Keratinocyte (primary cell): Measurements from ENCODE around the gene PDCD4. TPM values are rescaled to one million over a fixed set of nuclear protein-coding genes. Genes with fewer than 3 reads are reported as not detected.

Experiments
- DNase-seq: peaks from one replicate; pipeline ENCODE4 v3.0.0-alpha.2; 2011; ENCODE audit warnings: low read depth, missing footprints, low spot score
- FAIRE-seq: peaks from 2 replicates; lab custom pipeline; 2011; peaks lifted over from hg19 to GRCh38; lab: Jason Lieb, UNC
- H2AFZ ChIP-seq: 2 replicates; pipeline ENCODE4 v1.6.0; 2012; ENCODE audit warnings: low read length, control low read depth, inconsistent platforms; ENCODE audit not compliant: control insufficient read depth
- H3K27ac ChIP-seq: 2 replicates; pipeline ENCODE4 v1.5.1; 2011; ENCODE audit warnings: low read length; ENCODE audit not compliant: control insufficient read depth, insufficient read depth
- H3K27me3 ChIP-seq: 3 replicates; pipeline ENCODE4 v1.6.0; 2011; ENCODE audit warnings: low read length; ENCODE audit not compliant: control insufficient read depth, insufficient read depth; ENCODE audit errors: extremely low read depth
- H3K36me3 ChIP-seq, 2 experiments: 2 replicates in 1 of 2; 3 replicates in 1 of 2; pipeline ENCODE4 v1.5.1; 2011; ENCODE audit warnings: low read length in 2 of 2, mild to moderate bottlenecking in 1 of 2; ENCODE audit not compliant: control insufficient read depth in 2 of 2, insufficient read depth in 2 of 2; ENCODE audit errors: extremely low read depth in 1 of 2
- H3K4me1 ChIP-seq: 3 replicates; pipeline ENCODE4 v1.5.1; 2011; ENCODE audit warnings: low read length; ENCODE audit not compliant: control insufficient read depth, insufficient read depth; ENCODE audit errors: extremely low read depth
- H3K4me2 ChIP-seq: 3 replicates; pipeline ENCODE4 v1.6.0; 2011; ENCODE audit warnings: low read depth, low read length; ENCODE audit not compliant: control insufficient read depth, insufficient read depth; ENCODE audit errors: extremely low read depth
- H3K4me3 ChIP-seq, 3 experiments: fragments of 200-600 bp in 1 of 3; sonication (generic) in 1 of 3; 2 replicates in 2 of 3; 3 replicates in 1 of 3; pipeline ENCODE4 v1.5.1; 2011 to 2016; ENCODE audit warnings: low read length in 3 of 3, mild to moderate bottlenecking in 3 of 3, control low read depth in 2 of 3, inconsistent platforms in 1 of 3, low read depth in 1 of 3, mixed read lengths in 1 of 3, mixed run types in 1 of 3, moderate library complexity in 1 of 3; ENCODE audit not compliant: control insufficient read depth in 2 of 3, insufficient read depth in 2 of 3; ENCODE audit errors: extremely low read depth in 1 of 3
- H3K79me2 ChIP-seq: 2 replicates; pipeline ENCODE4 v1.6.0; 2012; ENCODE audit warnings: low read length; ENCODE audit not compliant: control insufficient read depth, insufficient read depth
- H3K9ac ChIP-seq: 3 replicates; pipeline ENCODE4 v1.6.0; 2011; ENCODE audit warnings: low read length; ENCODE audit not compliant: control insufficient read depth, insufficient read depth; ENCODE audit errors: extremely low read depth
- H3K9me1 ChIP-seq: 3 replicates; pipeline ENCODE4 v1.6.0; 2011; ENCODE audit warnings: low read length; ENCODE audit not compliant: control insufficient read depth, insufficient read depth; ENCODE audit errors: extremely low read depth
- H3K9me3 ChIP-seq: 2 replicates; pipeline ENCODE4 v1.5.1; 2012; ENCODE audit warnings: low read depth, low read length; ENCODE audit not compliant: control insufficient read depth
- H4K20me1 ChIP-seq: 3 replicates; pipeline ENCODE4 v1.6.0; 2011; ENCODE audit warnings: low read length; ENCODE audit not compliant: control insufficient read depth, insufficient read depth; ENCODE audit errors: extremely low read depth
- CTCF ChIP-seq, 3 experiments: IDR thresholded peaks in 1 of 3; conservative IDR thresholded peaks in 1 of 3; optimal IDR thresholded peaks in 1 of 3; 2 replicates in 2 of 3; 3 replicates in 1 of 3; pipeline versions ENCODE3 to v1.5.1; 2011; ENCODE audit warnings: low read length in 3 of 3, mild to moderate bottlenecking in 3 of 3, moderate library complexity in 2 of 3, control low read depth in 1 of 3, inconsistent platforms in 1 of 3; ENCODE audit not compliant: insufficient read depth in 2 of 3; ENCODE audit errors: extremely low read depth in 1 of 3
- EZH2 ChIP-seq: IDR thresholded peaks from one replicate; pipeline ENCODE4 v1.6.1; 2012; ENCODE audit warnings: inconsistent platforms, mild to moderate bottlenecking, low read length, moderate library complexity
- dilution Hi-C: fragments of 300-500 bp; cut with MboI; formaldehyde crosslinking; loops from one replicate; pipeline ENCODE4 v1.7.0; 2020; ENCODE audit warnings: low sequenced_read_pairs; ENCODE audit not compliant: extremely low pct_ligation_motif_present
- polyA plus RNA-seq, 5 experiments: library from polyadenylated mRNA; depleted of rRNA in 3 of 5; stranded (reverse) in 3 of 5; stranded (forward) in 1 of 5; unstranded in 1 of 5; fragments of >200 nt; gene quantifications; 1 replicate in 1 of 5; 2 replicates in 3 of 5; 3 replicates in 1 of 5; pipeline versions ENCODE4 v1.2.1 to v1.2.3, GENCODE V29; 2011 to 2012; ENCODE audit warnings: missing spikeins in 2 of 5, low read depth in 1 of 5, low replicate concordance in 1 of 5

The PDCD4 gene
- polyA plus RNA-seq, 1 donor (not counting 4 experiments of a cell fraction or from before 2014, with no cell fraction given): 146 TPM

- Histone ChIP-seq H3K9me3 (peaks cover 3% of the 10 kb centered on the region), H3K27ac (no peak overlapping the region), H4K20me1 (no peaks in the 10 kb centered on the region), H3K36me3 (peaks cover 2 to 7% of the 10 kb centered on the region in 2 experiments), H3K79me2 (peaks cover 48% of the 10 kb centered on the region), H3K4me1 (peaks cover 16% of the 10 kb centered on the region), H3K4me2 (no peak overlapping the region), H3K27me3 (no peaks in the 10 kb centered on the region), H3K4me3 (no peak overlapping the region), H2AFZ (no peak overlapping the region), H3K9ac (no peak overlapping the region), H3K9me1 (no peaks in the 10 kb centered on the region)
- peak; percentile 80 for FAIRE-seq
- TF ChIP-seq CTCF (optimal IDR thresholded peaks at IDR 0.05 in 1 of 3, IDR thresholded peaks at IDR 0.05 in 1 of 3, conservative IDR thresholded peaks at IDR 0.05 in 1 of 3; ENCODE audit: extremely low read depth in 1 of 3, insufficient read depth in 2 of 3, low read length in 3 of 3): no peak
- no peak for TF ChIP-seq EZH2
- peak; percentile 23 for DNase-seq
- dilution Hi-C loops: no loop called here
These were observed 74.8 kb downstream of the PDCD4 start for GRCh38 chr10:110946496-110946895.

GRCh38 chr10:110947061-110947595 is 75.4 kb downstream of the PDCD4 start:
- Histone ChIP-seq H2AFZ (no peak overlapping the region), H3K9me1 (no peaks in the 10 kb centered on the region), H3K36me3 (peaks cover 2 to 7% of the 10 kb centered on the region in 2 experiments), H3K4me2 (no peak overlapping the region), H3K9me3 (peaks cover 3% of the 10 kb centered on the region), H4K20me1 (no peaks in the 10 kb centered on the region), H3K4me3 (no peak overlapping the region), H3K9ac (no peak overlapping the region), H3K79me2 (peaks cover 47% of the 10 kb centered on the region), H3K27ac (no peak overlapping the region), H3K27me3 (no peaks in the 10 kb centered on the region), H3K4me1 (peaks cover 16% of the 10 kb centered on the region)
- no peak for TF ChIP-seq CTCF (optimal IDR thresholded peaks at IDR 0.05 in 1 of 3, IDR thresholded peaks at IDR 0.05 in 1 of 3, conservative IDR thresholded peaks at IDR 0.05 in 1 of 3; ENCODE audit: extremely low read depth in 1 of 3, insufficient read depth in 2 of 3, low read length in 3 of 3)
- dilution Hi-C loops: no loop called here
- DNase-seq (no peak), FAIRE-seq (peak; percentile 17)

Other genes with a start within 250 kb of the PDCD4 start
- 0.01 to 0.04 TPM (median 0.01 TPM) in 3 replicates for gene RBM20, start 227.6 kb upstream of the PDCD4 start, polyA plus RNA-seq
- 12.8 to 30.4 TPM (median 13.9 TPM) in 3 replicates for gene BBIP1, start 47.3 kb downstream of the PDCD4 start, polyA plus RNA-seq
- gene SHOC2, start 47.7 kb downstream of the PDCD4 start, polyA plus RNA-seq: 16.8 to 27.7 TPM (median 21.2 TPM) in 3 replicates
- 0.01 TPM in 1 of 3 replicates, not detected in the others for gene ADRA2A, start 205.1 kb downstream of the PDCD4 start, polyA plus RNA-seq